GM10266 (cell line): ENCODE data around the gene LYSET.
"Not testable (repeated sequence)": the region's sequence is repeated elsewhere in the genome, so short reads cannot be mapped to it uniquely, and the experiment has no call there.

Experiments
- DNase-seq: peaks from one replicate; pipeline ENCODE4 v3.0.0; 2012; ENCODE audit errors: extremely low spot score
- CTCF ChIP-seq: IDR thresholded peaks from 2 replicates; pipeline ENCODE4 v1.5.1; 2012; ENCODE audit warnings: mild to moderate bottlenecking, low read depth; ENCODE audit not compliant: control insufficient read depth, insufficient read depth; ENCODE audit errors: missing control alignments

The LYSET gene

GRCh38 chr14:93220509-93220908 is 35.4 kb downstream of the LYSET start:
- TF ChIP-seq CTCF = no peak
- no peak for DNase-seq

GRCh38 chr14:93223565-93223964 is 38.4 kb downstream of the LYSET start:
- no peak for DNase-seq
- no peak for TF ChIP-seq CTCF

- no peak for TF ChIP-seq CTCF
- DNase-seq = no peak
Observed at GRCh38 chr14:93228550-93228949, 43.4 kb downstream of the LYSET start.

GRCh38 chr14:93230539-93230938 is 45.4 kb downstream of the LYSET start:
- TF ChIP-seq CTCF = no peak
- DNase-seq = no peak

- no peak for DNase-seq
- TF ChIP-seq CTCF = no peak
Observed at GRCh38 chr14:93231129-93231979, 46.2 kb downstream of the LYSET start.

- TF ChIP-seq CTCF = no peak
- no peak for DNase-seq
Observed at GRCh38 chr14:93232159-93232558, 47.0 kb downstream of the LYSET start.

GRCh38 chr14:93233078-93233477 is 48.0 kb downstream of the LYSET start:
- DNase-seq = not testable (repeated sequence)
